ENCODE results near the gene LEKR1.
"Not testable (repeated sequence)": the region's sequence is repeated elsewhere in the genome, so short reads cannot be mapped to it uniquely, and the experiment has no call there.

Gene LEKR1

DNA sequence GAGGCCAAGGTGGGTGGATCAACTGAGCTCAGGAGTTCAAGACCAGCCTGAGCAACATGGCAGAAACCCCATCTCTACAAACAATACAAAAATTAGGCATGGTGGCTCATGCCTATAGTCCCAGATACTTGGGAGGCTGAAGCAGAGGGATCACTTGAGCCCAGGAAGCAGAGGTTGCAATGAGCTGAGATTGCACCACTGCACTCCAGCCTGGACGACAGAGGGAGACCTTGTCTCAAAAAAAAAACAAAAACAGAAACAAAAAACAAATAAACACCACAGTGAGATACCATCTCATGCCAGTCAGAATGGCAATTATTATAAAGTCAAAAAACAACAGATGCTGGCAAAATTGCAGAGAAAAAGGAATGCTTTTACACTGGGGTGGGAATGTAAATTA is 69.2 kb downstream of the LEKR1 start:
- not testable (repeated sequence) for H3K4me1 Mint-ChIP-seq (ENCODE audit: low read depth); H3K4me3 Mint-ChIP-seq; H3K27me3 Mint-ChIP-seq; H3K27ac Mint-ChIP-seq
- Mint-ChIP-seq H3K36me3 (peaks cover 18% of the 10 kb centered on the region), H3K9me3 (ENCODE audit: low read depth) (peaks cover 10% of the 10 kb centered on the region)

DNA sequence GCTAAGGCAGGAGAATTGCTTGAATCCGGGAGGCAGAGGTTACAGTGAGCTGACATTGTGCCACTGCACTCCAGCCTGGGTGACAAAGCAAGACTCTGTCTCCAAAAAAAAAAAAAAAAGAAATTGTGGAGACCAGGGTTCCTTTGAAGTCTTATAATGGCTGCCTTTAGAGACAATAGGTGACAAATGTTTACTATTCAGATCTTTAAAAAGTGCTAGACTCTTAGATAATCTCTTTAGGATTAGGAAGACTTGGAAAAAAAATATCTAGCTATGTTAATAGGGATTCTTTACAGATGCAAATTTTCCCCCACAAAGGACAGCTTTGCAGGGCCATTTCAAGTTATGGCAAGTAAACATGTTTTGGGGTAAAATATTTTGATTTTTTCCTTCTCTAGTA is 71.7 kb downstream of the LEKR1 start:
- H3K4me3 Mint-ChIP-seq; H3K27ac Mint-ChIP-seq; H3K27me3 Mint-ChIP-seq; H3K4me1 Mint-ChIP-seq (ENCODE audit: low read depth): not testable (repeated sequence)
- Mint-ChIP-seq H3K9me3 (ENCODE audit: low read depth) (peaks cover 10% of the 10 kb centered on the region), H3K36me3 (peaks cover 14% of the 10 kb centered on the region)

GRCh38 chr3:156898296-156898880 is 72.2 kb downstream of the LEKR1 start:
- peaks cover 12% of the 10 kb centered on the region for H3K36me3 Mint-ChIP-seq
- H3K9me3 Mint-ChIP-seq (ENCODE audit: low read depth) = peaks cover 10% of the 10 kb centered on the region
- H3K27me3 Mint-ChIP-seq = no peaks in the 10 kb centered on the region
- no peak overlapping the region for H3K4me3 Mint-ChIP-seq
- H3K27ac Mint-ChIP-seq = no peak overlapping the region
- H3K4me1 Mint-ChIP-seq (ENCODE audit: low read depth) = no peaks in the 10 kb centered on the region

GRCh38 chr3:156899951-156900350 is 73.8 kb downstream of the LEKR1 start:
- H3K4me1 Mint-ChIP-seq (ENCODE audit: low read depth) = no peaks in the 10 kb centered on the region
- H3K9me3 Mint-ChIP-seq (ENCODE audit: low read depth) = peaks cover under 1% of the 10 kb centered on the region
- no peaks in the 10 kb centered on the region for H3K36me3 Mint-ChIP-seq
- no peaks in the 10 kb centered on the region for H3K27me3 Mint-ChIP-seq
- H3K27ac Mint-ChIP-seq = no peak overlapping the region
- H3K4me3 Mint-ChIP-seq = no peak overlapping the region

DNA sequence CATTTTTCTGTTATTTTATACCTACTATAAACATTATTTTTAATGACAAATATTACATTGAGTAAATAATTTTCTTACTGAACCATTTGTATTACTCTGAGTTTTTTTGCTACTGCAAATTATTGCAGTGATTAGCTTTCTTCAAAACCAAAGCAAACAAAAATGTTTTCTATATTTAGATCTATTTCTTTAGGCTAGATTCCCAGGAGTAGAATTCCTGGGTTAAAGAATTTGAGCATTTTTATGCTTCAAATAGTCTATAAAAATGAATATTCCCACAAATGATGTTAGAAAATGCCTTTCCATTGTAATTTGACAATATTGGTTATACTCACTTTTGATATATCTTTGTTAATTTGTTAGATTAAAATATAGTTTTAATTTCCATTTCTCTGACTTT is 76.8 kb downstream of the LEKR1 start:
- no peaks in the 10 kb centered on the region for H3K9me3 Mint-ChIP-seq (ENCODE audit: low read depth)
- no peak overlapping the region for H3K27ac Mint-ChIP-seq
- no peak overlapping the region for H3K4me3 Mint-ChIP-seq
- H3K27me3 Mint-ChIP-seq = no peaks in the 10 kb centered on the region
- no peaks in the 10 kb centered on the region for H3K4me1 Mint-ChIP-seq (ENCODE audit: low read depth)
- H3K36me3 Mint-ChIP-seq = no peaks in the 10 kb centered on the region

- peaks cover 2% of the 10 kb centered on the region for H3K27me3 Mint-ChIP-seq
- H3K9me3 Mint-ChIP-seq (ENCODE audit: low read depth) = no peaks in the 10 kb centered on the region
- no peaks in the 10 kb centered on the region for H3K36me3 Mint-ChIP-seq
- no peaks in the 10 kb centered on the region for H3K4me1 Mint-ChIP-seq (ENCODE audit: low read depth)
- no peak overlapping the region for H3K4me3 Mint-ChIP-seq
- H3K27ac Mint-ChIP-seq = no peak overlapping the region
Measured at GRCh38 chr3:156906275-156906674, 80.1 kb downstream of the LEKR1 start.

GRCh38 chr3:156908398-156908797 is 82.2 kb downstream of the LEKR1 start:
- H3K36me3 Mint-ChIP-seq = no peaks in the 10 kb centered on the region
- no peaks in the 10 kb centered on the region for H3K4me1 Mint-ChIP-seq (ENCODE audit: low read depth)
- peaks cover 2% of the 10 kb centered on the region for H3K27me3 Mint-ChIP-seq
- no peak overlapping the region for H3K27ac Mint-ChIP-seq
- no peak overlapping the region for H3K4me3 Mint-ChIP-seq
- no peaks in the 10 kb centered on the region for H3K9me3 Mint-ChIP-seq (ENCODE audit: low read depth)

GRCh38 chr3:156910022-156910421 is 83.9 kb downstream of the LEKR1 start:
- H3K27ac Mint-ChIP-seq = no peak overlapping the region
- peaks cover 7% of the 10 kb centered on the region for H3K9me3 Mint-ChIP-seq (ENCODE audit: low read depth)
- H3K4me1 Mint-ChIP-seq (ENCODE audit: low read depth) = no peaks in the 10 kb centered on the region
- H3K27me3 Mint-ChIP-seq = peaks cover 2% of the 10 kb centered on the region
- H3K4me3 Mint-ChIP-seq = no peak overlapping the region
- peaks cover 2% of the 10 kb centered on the region for H3K36me3 Mint-ChIP-seq

- not testable (repeated sequence) for H3K36me3 Mint-ChIP-seq; H3K4me1 Mint-ChIP-seq (ENCODE audit: low read depth); H3K27me3 Mint-ChIP-seq; H3K27ac Mint-ChIP-seq; H3K9me3 Mint-ChIP-seq (ENCODE audit: low read depth); H3K4me3 Mint-ChIP-seq
Measured at GRCh38 chr3:156910831-156911230, 84.7 kb downstream of the LEKR1 start.

DNA sequence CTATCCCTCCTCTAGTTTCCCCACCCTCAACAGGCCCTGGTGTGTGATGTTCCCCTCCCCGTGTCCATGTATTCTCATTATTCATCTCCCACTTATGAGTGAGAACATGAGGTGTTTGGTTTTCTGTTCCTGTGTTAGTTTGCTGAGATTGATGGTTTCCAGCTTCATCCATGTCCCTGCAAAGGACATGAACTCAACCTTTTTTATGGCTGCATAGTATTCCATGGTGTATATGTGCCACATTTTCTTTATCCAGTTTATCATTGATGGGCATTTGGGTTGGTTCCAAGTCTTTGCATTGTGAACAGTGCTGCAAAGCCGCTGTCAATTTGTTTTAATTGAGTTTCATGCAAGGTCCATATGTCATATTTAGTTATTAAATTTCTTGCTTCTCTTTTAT is 88.1 kb downstream of the LEKR1 start:
- not testable (repeated sequence) for H3K4me3 Mint-ChIP-seq; H3K9me3 Mint-ChIP-seq (ENCODE audit: low read depth); H3K27ac Mint-ChIP-seq; H3K4me1 Mint-ChIP-seq (ENCODE audit: low read depth); H3K27me3 Mint-ChIP-seq
- peaks cover 11% of the 10 kb centered on the region for H3K36me3 Mint-ChIP-seq

DNA sequence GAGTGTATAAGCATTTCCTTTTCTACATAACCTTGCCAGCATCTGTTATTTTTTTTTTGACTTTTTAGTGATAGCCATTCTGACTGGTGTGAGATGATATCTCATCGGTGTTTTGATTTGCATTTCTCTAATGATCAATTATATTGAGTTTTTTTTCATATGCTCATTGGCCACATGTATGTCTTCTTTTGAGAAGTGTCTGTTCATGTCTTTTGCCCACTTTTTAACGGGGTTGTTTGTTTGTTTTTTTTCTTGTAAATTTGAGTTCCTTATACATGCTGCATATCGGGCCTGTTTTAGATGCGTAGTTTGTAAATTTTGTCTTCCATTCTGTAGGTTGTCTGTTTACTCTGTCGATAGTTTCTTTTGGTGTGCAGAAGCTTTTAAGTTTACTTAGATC is 89.2 kb downstream of the LEKR1 start:
- Mint-ChIP-seq H3K4me3 (no peak overlapping the region), H3K27me3 (no peaks in the 10 kb centered on the region), H3K4me1 (ENCODE audit: low read depth) (no peaks in the 10 kb centered on the region), H3K36me3 (peaks cover 11% of the 10 kb centered on the region), H3K9me3 (ENCODE audit: low read depth) (peaks cover 8% of the 10 kb centered on the region), H3K27ac (no peak overlapping the region)

DNA sequence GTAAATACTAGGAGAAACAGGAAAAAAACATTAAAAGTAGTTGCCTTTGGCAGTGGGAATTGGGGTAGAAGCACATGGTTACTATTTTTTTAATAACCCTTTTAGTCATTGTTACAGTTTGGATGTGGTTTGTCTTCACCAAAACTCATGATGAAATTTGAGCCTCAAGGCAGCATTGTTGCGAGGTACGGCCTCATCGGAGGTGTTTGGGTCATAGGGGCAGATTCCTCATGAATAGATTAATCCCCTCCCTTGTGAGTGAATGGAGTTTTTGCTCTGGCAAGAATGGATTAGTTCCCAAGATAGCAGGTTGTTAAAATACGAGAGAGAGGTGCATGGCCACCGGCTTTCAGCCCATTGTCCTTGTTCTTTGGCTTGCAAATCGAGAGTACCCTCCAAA is 92.6 kb downstream of the LEKR1 start:
- H3K9me3 Mint-ChIP-seq (ENCODE audit: low read depth) = peaks cover 8% of the 10 kb centered on the region
- H3K27ac Mint-ChIP-seq = no peak overlapping the region
- H3K27me3 Mint-ChIP-seq = no peaks in the 10 kb centered on the region
- no peak overlapping the region for H3K4me3 Mint-ChIP-seq
- H3K4me1 Mint-ChIP-seq (ENCODE audit: low read depth) = no peaks in the 10 kb centered on the region
- peaks cover 16% of the 10 kb centered on the region for H3K36me3 Mint-ChIP-seq

GRCh38 chr3:156919818-156920217 is 93.7 kb downstream of the LEKR1 start:
- H3K27me3 Mint-ChIP-seq = no peaks in the 10 kb centered on the region
- H3K9me3 Mint-ChIP-seq (ENCODE audit: low read depth) = peaks cover 4% of the 10 kb centered on the region
- H3K36me3 Mint-ChIP-seq = peaks cover 18% of the 10 kb centered on the region
- H3K4me1 Mint-ChIP-seq (ENCODE audit: low read depth) = no peaks in the 10 kb centered on the region
- no peak overlapping the region for H3K4me3 Mint-ChIP-seq
- no peak overlapping the region for H3K27ac Mint-ChIP-seq

- H3K4me1 Mint-ChIP-seq (ENCODE audit: low read depth) = no peaks in the 10 kb centered on the region
- no peak overlapping the region for H3K27ac Mint-ChIP-seq
- no peaks in the 10 kb centered on the region for H3K27me3 Mint-ChIP-seq
- no peak overlapping the region for H3K4me3 Mint-ChIP-seq
- H3K36me3 Mint-ChIP-seq = peaks cover 17% of the 10 kb centered on the region
- H3K9me3 Mint-ChIP-seq (ENCODE audit: low read depth) = no peaks in the 10 kb centered on the region
Measured at GRCh38 chr3:156920399-156920798, 94.2 kb downstream of the LEKR1 start.

DNA sequence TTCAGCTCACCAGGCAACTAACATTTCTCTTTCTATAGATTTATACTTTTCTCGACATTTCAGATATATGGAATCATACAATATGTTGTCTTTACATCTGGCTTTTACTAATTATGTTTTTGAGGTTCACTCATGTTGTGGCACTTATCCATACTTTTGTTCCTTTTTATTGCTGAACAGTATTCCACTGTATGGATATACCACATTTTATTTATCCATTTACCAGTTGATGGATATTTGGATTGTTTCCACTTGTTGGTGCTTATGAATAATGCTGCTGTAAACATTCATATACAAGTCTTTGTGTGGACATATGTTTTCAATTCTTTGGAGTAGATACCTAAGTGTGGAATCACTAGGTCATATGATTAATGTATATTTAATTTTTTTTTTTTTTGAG is 97.2 kb downstream of the LEKR1 start:
- Mint-ChIP-seq H3K36me3 (peaks cover 20% of the 10 kb centered on the region), H3K27ac (no peak overlapping the region), H3K9me3 (ENCODE audit: low read depth) (peaks cover 6% of the 10 kb centered on the region), H3K4me1 (ENCODE audit: low read depth) (no peaks in the 10 kb centered on the region), H3K4me3 (no peak overlapping the region), H3K27me3 (no peaks in the 10 kb centered on the region)

DNA sequence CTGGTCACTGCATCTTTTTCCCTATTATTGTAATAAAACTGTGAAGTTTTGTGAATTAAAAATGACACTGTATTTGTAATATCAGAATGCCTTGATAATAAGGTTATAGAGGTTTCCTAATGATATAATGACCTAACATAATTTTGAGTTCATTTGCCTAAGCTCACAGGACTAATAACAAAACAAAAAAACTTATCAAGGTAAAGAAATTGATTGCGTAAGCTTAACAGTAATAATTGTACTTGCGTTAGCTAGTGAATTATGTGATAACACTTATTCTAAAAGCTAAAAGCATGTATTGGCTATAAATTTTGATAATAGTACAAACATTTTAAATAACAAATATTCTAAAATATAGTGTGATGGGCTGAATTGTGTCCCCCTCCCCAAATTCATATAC is 112.6 kb downstream of the LEKR1 start:
- Mint-ChIP-seq H3K27me3 (peaks cover 6% of the 10 kb centered on the region), H3K4me3 (no peak overlapping the region), H3K9me3 (ENCODE audit: low read depth) (no peaks in the 10 kb centered on the region), H3K36me3 (no peaks in the 10 kb centered on the region), H3K4me1 (ENCODE audit: low read depth) (no peaks in the 10 kb centered on the region), H3K27ac (no peak overlapping the region)

All from activated naive CD8-positive, alpha-beta T cell (primary cell).